Measurements from ENCODE around the gene FANCD2.
A peak's percentile ranks its signal among the peaks of the same experiment; 100 is the strongest.

The FANCD2 gene

GRCh38 chr3:10023587-10024310 lies 2.5 kb upstream of the FANCD2 start:
- DNase-seq: peak; percentile 32 to 75
- Histone ChIP-seq H3K9me3 (ENCODE audit: insufficient read depth, low read depth, low read length) (no peaks in the 10 kb centered on the region), H3K4me2 (ENCODE audit: low read length) (no peak overlapping the region)

GRCh38 chr3:10025205-10026083 lies 793 bp upstream of the FANCD2 start:
- H3K79me2 ChIP-seq (ENCODE audit: control insufficient read depth, insufficient read depth, low read length, poor library complexity): peaks cover 4% of the 10 kb centered on the region
- H2AFZ ChIP-seq (ENCODE audit: insufficient read depth, low read length, poor library complexity): no peak overlapping the region
- H3K14ac ChIP-seq (ENCODE audit: low read length): peak overlapping the region; percentile 22
- no peak overlapping the region for H2BK12ac ChIP-seq (ENCODE audit: low read length)
- no peak for DNase-seq
- peak overlapping the region; percentile 83 for H3K9ac ChIP-seq (ENCODE audit: low read length)
- no peak overlapping the region for H4K91ac ChIP-seq (ENCODE audit: low read depth, low read length)
- WGBS (ENCODE audit: extremely low coverage, insufficient coverage, insufficient read length): no CpG with 5 or more reads among the region's 19 CpGs
- no peak overlapping the region for H3K23ac ChIP-seq (ENCODE audit: low read length)
- H4K8ac ChIP-seq (ENCODE audit: low read depth, low read length): peak overlapping the region; percentile 82
- H3K18ac ChIP-seq (ENCODE audit: low read length): peak overlapping the region; percentile 12
- H2AK5ac ChIP-seq (ENCODE audit: low read length): no peak overlapping the region
- H3K4ac ChIP-seq (ENCODE audit: low read depth, low read length): peak overlapping the region; percentile 10
- no peak overlapping the region for H2BK5ac ChIP-seq (ENCODE audit: low read depth, low read length, poor library complexity)
- peaks cover 4% of the 10 kb centered on the region for H3K79me1 ChIP-seq (ENCODE audit: low read length)
- peak overlapping the region; percentile 95 for H3K4me2 ChIP-seq (ENCODE audit: low read length)
- no peaks in the 10 kb centered on the region for H3K9me3 ChIP-seq (ENCODE audit: insufficient read depth, low read depth, low read length)
- no peaks in the 10 kb centered on the region for H3K27me3 ChIP-seq (ENCODE audit: insufficient read depth, low read length)
- H3K36me3 ChIP-seq (ENCODE audit: control insufficient read depth in 1 of 2, insufficient read depth in 2 of 2, low read length in 2 of 2): peaks cover 17 to 23% of the 10 kb centered on the region in 2 experiments
- H4K12ac ChIP-seq (ENCODE audit: low read depth, low read length): peak overlapping the region; percentile 20
- no peak overlapping the region for H2BK120ac ChIP-seq (ENCODE audit: insufficient read depth, low read length, poor library complexity)
- peaks cover 0 to 7% of the 10 kb centered on the region in 2 experiments for H3K4me1 ChIP-seq (ENCODE audit: control insufficient read depth in 1 of 2, insufficient read depth in 2 of 2, low read length in 2 of 2)
- no peak overlapping the region for H3K27ac ChIP-seq (ENCODE audit: low read depth, low read length)
- H3K4me3 ChIP-seq (ENCODE audit: low read depth, low read length): peak overlapping the region; percentile 96

More at GRCh38 chr3:10023587-10024310, 2.5 kb upstream of the FANCD2 start:
- Histone ChIP-seq H3K27me3 (ENCODE audit: insufficient read depth, low read length) (no peaks in the 10 kb centered on the region), H3K9ac (ENCODE audit: low read length) (no peak overlapping the region), H3K27ac (ENCODE audit: low read depth, low read length) (no peak overlapping the region), H3K14ac (ENCODE audit: low read length) (no peak overlapping the region), H2AFZ (ENCODE audit: insufficient read depth, low read length, poor library complexity) (no peak overlapping the region), H2BK12ac (ENCODE audit: low read length) (no peak overlapping the region), H4K91ac (ENCODE audit: low read depth, low read length) (no peak overlapping the region), H3K79me2 (ENCODE audit: control insufficient read depth, insufficient read depth, low read length, poor library complexity) (peaks cover 4% of the 10 kb centered on the region), H2BK120ac (ENCODE audit: insufficient read depth, low read length, poor library complexity) (no peak overlapping the region), H3K23ac (ENCODE audit: low read length) (no peak overlapping the region), H4K12ac (ENCODE audit: low read depth, low read length) (no peak overlapping the region), H3K36me3 (ENCODE audit: control insufficient read depth in 1 of 2, insufficient read depth in 2 of 2, low read length in 2 of 2) (peaks cover 15 to 20% of the 10 kb centered on the region in 2 experiments), H3K4me1 (ENCODE audit: control insufficient read depth in 1 of 2, insufficient read depth in 2 of 2, low read length in 2 of 2) (peaks cover 0 to 7% of the 10 kb centered on the region in 2 experiments), H2BK5ac (ENCODE audit: low read depth, low read length, poor library complexity) (no peak overlapping the region), H4K8ac (ENCODE audit: low read depth, low read length) (no peak overlapping the region), H2AK5ac (ENCODE audit: low read length) (no peak overlapping the region), H3K79me1 (ENCODE audit: low read length) (peaks cover 4% of the 10 kb centered on the region), H3K4me3 (ENCODE audit: low read depth, low read length) (no peak overlapping the region), H3K18ac (ENCODE audit: low read length) (no peak overlapping the region), H3K4ac (ENCODE audit: low read depth, low read length) (no peak overlapping the region)
- no CpG with 5 or more reads among the region's 8 CpGs for WGBS (ENCODE audit: extremely low coverage, insufficient coverage, insufficient read length)

DNA sequence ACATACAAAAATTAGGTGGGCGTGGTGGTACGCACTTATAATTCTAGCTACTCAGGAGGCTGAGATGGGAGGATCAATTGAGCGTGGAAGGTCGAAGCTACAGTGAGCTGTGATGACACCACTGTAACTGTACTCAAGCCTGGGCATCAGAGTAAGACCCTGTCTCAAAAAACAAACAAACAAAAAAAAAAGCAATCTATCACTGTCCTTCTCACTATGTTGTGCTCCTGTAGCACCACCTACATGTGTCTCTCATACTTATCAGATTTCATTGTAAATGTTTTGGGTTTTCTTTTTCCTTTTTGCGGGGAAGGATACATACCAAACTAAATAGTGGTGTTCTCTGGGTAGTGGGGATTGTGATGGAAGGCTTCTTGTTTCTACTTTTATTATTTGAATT lies 14.8 kb downstream of the FANCD2 start:
- H3K14ac ChIP-seq (ENCODE audit: low read length): no peak overlapping the region
- H2AFZ ChIP-seq (ENCODE audit: insufficient read depth, low read length, poor library complexity): no peak overlapping the region
- H3K18ac ChIP-seq (ENCODE audit: low read length): no peak overlapping the region
- H3K23ac ChIP-seq (ENCODE audit: low read length): no peak overlapping the region
- H3K4ac ChIP-seq (ENCODE audit: low read depth, low read length): no peak overlapping the region
- H3K4me1 ChIP-seq (ENCODE audit: control insufficient read depth in 1 of 2, insufficient read depth in 2 of 2, low read length in 2 of 2): no peaks in the 10 kb centered on the region
- no peak overlapping the region for H3K27ac ChIP-seq (ENCODE audit: low read depth, low read length)
- H3K4me2 ChIP-seq (ENCODE audit: low read length): no peak overlapping the region
- H3K79me1 ChIP-seq (ENCODE audit: low read length): no peaks in the 10 kb centered on the region
- no peak overlapping the region for H4K91ac ChIP-seq (ENCODE audit: low read depth, low read length)
- no peaks in the 10 kb centered on the region for H3K79me2 ChIP-seq (ENCODE audit: control insufficient read depth, insufficient read depth, low read length, poor library complexity)
- no peak for DNase-seq
- no peak overlapping the region for H4K8ac ChIP-seq (ENCODE audit: low read depth, low read length)
- H2AK5ac ChIP-seq (ENCODE audit: low read length): no peak overlapping the region
- no peaks in the 10 kb centered on the region for H3K27me3 ChIP-seq (ENCODE audit: insufficient read depth, low read length)
- WGBS (ENCODE audit: extremely low coverage, insufficient coverage, insufficient read length): no CpG with 5 or more reads among the region's 5 CpGs
- no peak overlapping the region for H3K4me3 ChIP-seq (ENCODE audit: low read depth, low read length)
- no peak overlapping the region for H2BK12ac ChIP-seq (ENCODE audit: low read length)
- H2BK5ac ChIP-seq (ENCODE audit: low read depth, low read length, poor library complexity): no peak overlapping the region
- H4K12ac ChIP-seq (ENCODE audit: low read depth, low read length): no peak overlapping the region
- H2BK120ac ChIP-seq (ENCODE audit: insufficient read depth, low read length, poor library complexity): no peak overlapping the region
- peaks cover 17 to 18% of the 10 kb centered on the region in 2 experiments for H3K36me3 ChIP-seq (ENCODE audit: control insufficient read depth in 1 of 2, insufficient read depth in 2 of 2, low read length in 2 of 2)
- no peaks in the 10 kb centered on the region for H3K9me3 ChIP-seq (ENCODE audit: insufficient read depth, low read depth, low read length)
- H3K9ac ChIP-seq (ENCODE audit: low read length): no peak overlapping the region

DNA sequence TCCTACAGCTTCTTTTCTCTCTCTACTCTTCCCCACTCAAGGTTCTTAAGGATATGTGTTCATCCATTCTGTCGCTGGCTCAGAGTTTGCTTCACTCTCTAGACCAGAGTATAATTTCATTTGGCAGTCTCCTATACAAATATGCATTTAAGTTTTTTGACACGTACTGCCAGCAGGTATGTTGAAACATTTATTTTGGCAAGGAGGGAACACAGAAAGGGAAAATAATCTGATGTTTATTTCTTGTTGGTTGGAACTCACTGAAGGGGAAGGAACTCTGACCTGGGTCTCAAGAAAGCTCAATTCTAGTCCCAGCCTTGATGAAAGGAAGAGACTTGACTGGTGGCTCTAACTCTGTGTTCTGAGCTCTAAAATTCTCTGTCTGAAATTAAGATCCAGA lies 21.6 kb downstream of the FANCD2 start:
- no peak overlapping the region for H3K27ac ChIP-seq (ENCODE audit: low read depth, low read length)
- H3K79me2 ChIP-seq (ENCODE audit: control insufficient read depth, insufficient read depth, low read length, poor library complexity): no peaks in the 10 kb centered on the region
- DNase-seq: no peak
- no CpG with 5 or more reads among the region's 2 CpGs for WGBS (ENCODE audit: extremely low coverage, insufficient coverage, insufficient read length)
- no peak overlapping the region for H3K14ac ChIP-seq (ENCODE audit: low read length)
- H3K23ac ChIP-seq (ENCODE audit: low read length): no peak overlapping the region
- H3K4me1 ChIP-seq (ENCODE audit: control insufficient read depth in 1 of 2, insufficient read depth in 2 of 2, low read length in 2 of 2): no peaks in the 10 kb centered on the region
- peaks cover 4 to 5% of the 10 kb centered on the region in 2 experiments for H3K36me3 ChIP-seq (ENCODE audit: control insufficient read depth in 1 of 2, insufficient read depth in 2 of 2, low read length in 2 of 2)
- no peak overlapping the region for H2AFZ ChIP-seq (ENCODE audit: insufficient read depth, low read length, poor library complexity)
- no peak overlapping the region for H3K9ac ChIP-seq (ENCODE audit: low read length)
- H2BK120ac ChIP-seq (ENCODE audit: insufficient read depth, low read length, poor library complexity): no peak overlapping the region
- H3K18ac ChIP-seq (ENCODE audit: low read length): no peak overlapping the region
- H2BK12ac ChIP-seq (ENCODE audit: low read length): no peak overlapping the region
- no peak overlapping the region for H2BK5ac ChIP-seq (ENCODE audit: low read depth, low read length, poor library complexity)
- H2AK5ac ChIP-seq (ENCODE audit: low read length): no peak overlapping the region
- H3K4me3 ChIP-seq (ENCODE audit: low read depth, low read length): no peak overlapping the region
- no peak overlapping the region for H3K4me2 ChIP-seq (ENCODE audit: low read length)
- H3K79me1 ChIP-seq (ENCODE audit: low read length): no peaks in the 10 kb centered on the region
- H4K12ac ChIP-seq (ENCODE audit: low read depth, low read length): no peak overlapping the region
- H4K8ac ChIP-seq (ENCODE audit: low read depth, low read length): no peak overlapping the region
- H3K27me3 ChIP-seq (ENCODE audit: insufficient read depth, low read length): no peaks in the 10 kb centered on the region
- no peaks in the 10 kb centered on the region for H3K9me3 ChIP-seq (ENCODE audit: insufficient read depth, low read depth, low read length)
- no peak overlapping the region for H3K4ac ChIP-seq (ENCODE audit: low read depth, low read length)
- H4K91ac ChIP-seq (ENCODE audit: low read depth, low read length): no peak overlapping the region

Data from trophoblast cell (in vitro differentiated cells and primary cell).